Measurements from ENCODE around the gene NOC4L. TPM values are rescaled to one million over a fixed set of nuclear protein-coding genes. Genes with fewer than 3 reads are reported as not detected.

The NOC4L gene
- total RNA-seq, 1 donor from 2014 or later, result 3.5 TPM

GRCh38 chr12:132157733-132158409 lies 13.6 kb downstream of the NOC4L start:
- Histone ChIP-seq H3K4me3 (no peak overlapping the region), H3K4me1 (no peaks in the 10 kb centered on the region), H3K79me2 (ENCODE audit: low read depth) (no peaks in the 10 kb centered on the region), H3K36me3 (no peaks in the 10 kb centered on the region), H3K4me2 (no peak overlapping the region), H3F3A (ENCODE audit: low read depth) (peaks cover 30% of the 10 kb centered on the region), H4K20me1 (ENCODE audit: low read depth) (peaks cover 9% of the 10 kb centered on the region), H3K9me3 (ENCODE audit: low read depth) (no peaks in the 10 kb centered on the region), H2AFZ (replicated peaks) (no peak overlapping the region), H3K9ac (no peak overlapping the region), H3K27ac (no peak overlapping the region), H3K27me3 (peaks cover 13% of the 10 kb centered on the region)
- TF ChIP-seq EZH2phosphoT487 (IDR thresholded peaks at IDR 0.05) (no peak), EZH2 (IDR thresholded peaks at IDR 0.05) (no peak), CTCF (IDR thresholded peaks at IDR 0.05) (no peak)
- Mint-ChIP-seq H3K27me3 (ENCODE audit: insufficient read depth, low read depth) (peaks cover 2% of the 10 kb centered on the region), H3K9me3 (no peaks in the 10 kb centered on the region), H3K4me3 (no peak overlapping the region), H3K36me3 (no peaks in the 10 kb centered on the region), H3K4me1 (no peaks in the 10 kb centered on the region), H3K27ac (no peak overlapping the region)
- DNase-seq (ENCODE audit: low spot score), result no peak

- peaks cover 5% of the 10 kb centered on the region for H3K27me3 Mint-ChIP-seq (ENCODE audit: insufficient read depth, low read depth)
These were observed 14.7 kb downstream of the NOC4L start for GRCh38 chr12:132158677-132159554.

DNA sequence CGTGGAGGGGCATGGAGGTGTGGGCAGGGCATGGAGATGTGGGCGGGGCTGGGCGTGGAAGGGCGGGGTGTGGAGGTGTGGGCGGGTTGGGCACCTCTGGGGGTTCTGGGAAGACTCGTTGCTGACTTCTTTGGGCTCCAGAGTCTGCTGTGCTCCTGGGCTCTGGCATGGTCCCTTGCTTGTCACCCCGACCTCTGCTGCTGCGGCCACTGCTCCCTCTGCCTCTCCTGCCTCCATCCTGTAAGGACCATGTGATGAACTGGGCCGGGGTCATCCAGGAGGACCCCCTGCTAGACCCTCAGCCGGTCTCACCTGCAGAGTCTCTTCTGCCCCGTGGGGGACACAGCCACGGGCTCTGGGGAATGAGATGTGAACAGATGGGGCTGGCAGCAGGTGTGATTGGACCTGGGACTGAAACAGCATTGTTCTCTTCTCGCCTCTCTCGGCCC lies 15.3 kb downstream of the NOC4L start:
- H4K20me1 ChIP-seq (ENCODE audit: low read depth), result peaks cover 3% of the 10 kb centered on the region
- no peaks in the 10 kb centered on the region for H3K36me3 ChIP-seq
- peaks cover 32% of the 10 kb centered on the region for H3F3A ChIP-seq (ENCODE audit: low read depth)
- no peak for DNase-seq (ENCODE audit: low spot score)
- Mint-ChIP-seq H3K4me1 (no peaks in the 10 kb centered on the region), H3K4me3 (no peak overlapping the region), H3K27ac (no peak overlapping the region), H3K36me3 (no peaks in the 10 kb centered on the region), H3K9me3 (peaks cover 1% of the 10 kb centered on the region), H3K27me3 (ENCODE audit: insufficient read depth, low read depth) (peaks cover 7% of the 10 kb centered on the region)
- H2AFZ ChIP-seq (replicated peaks), result no peak overlapping the region
- H3K27ac ChIP-seq, result no peak overlapping the region
- H3K9ac ChIP-seq, result no peak overlapping the region
- no peaks in the 10 kb centered on the region for H3K79me2 ChIP-seq (ENCODE audit: low read depth)
- peaks cover 30% of the 10 kb centered on the region for H3K27me3 ChIP-seq
- H3K4me2 ChIP-seq, result no peak overlapping the region
- TF ChIP-seq EZH2 (IDR thresholded peaks at IDR 0.05) (no peak), CTCF (IDR thresholded peaks at IDR 0.05) (no peak), EZH2phosphoT487 (IDR thresholded peaks at IDR 0.05) (no peak)
- no peak overlapping the region for H3K4me3 ChIP-seq
- H3K9me3 ChIP-seq (ENCODE audit: low read depth), result no peaks in the 10 kb centered on the region
- no peaks in the 10 kb centered on the region for H3K4me1 ChIP-seq

More at GRCh38 chr12:132158677-132159554, 14.7 kb downstream of the NOC4L start:
- H3K4me3 Mint-ChIP-seq, result no peak overlapping the region
- Histone ChIP-seq H3K79me2 (ENCODE audit: low read depth) (no peaks in the 10 kb centered on the region), H3K4me2 (no peak overlapping the region), H3K4me3 (no peak overlapping the region), H4K20me1 (ENCODE audit: low read depth) (no peaks in the 10 kb centered on the region), H3K27ac (no peak overlapping the region), H3K4me1 (no peaks in the 10 kb centered on the region), H3K27me3 (peaks cover 23% of the 10 kb centered on the region), H3K9me3 (ENCODE audit: low read depth) (no peaks in the 10 kb centered on the region), H3F3A (ENCODE audit: low read depth) (peaks cover 30% of the 10 kb centered on the region), H3K9ac (no peak overlapping the region), H2AFZ (replicated peaks) (no peak overlapping the region), H3K36me3 (no peaks in the 10 kb centered on the region)
- no peak overlapping the region for H3K27ac Mint-ChIP-seq
- no peaks in the 10 kb centered on the region for H3K36me3 Mint-ChIP-seq
- H3K9me3 Mint-ChIP-seq, result no peaks in the 10 kb centered on the region
- DNase-seq (ENCODE audit: low spot score), result no peak
- H3K4me1 Mint-ChIP-seq, result no peaks in the 10 kb centered on the region
- no peak for TF ChIP-seq EZH2phosphoT487 (IDR thresholded peaks at IDR 0.05)
- TF ChIP-seq CTCF (IDR thresholded peaks at IDR 0.05), result no peak
- TF ChIP-seq EZH2 (IDR thresholded peaks at IDR 0.05), result no peak

All from neural progenitor cell (in vitro differentiated cells).